Measurements from ENCODE around the gene ESYT2. TPM values are rescaled to one million over a fixed set of nuclear protein-coding genes. Genes with fewer than 3 reads are reported as not detected.

The ESYT2 gene
- total RNA-seq, 1 experiment from 2014 or later = 59.4 TPM

DNA sequence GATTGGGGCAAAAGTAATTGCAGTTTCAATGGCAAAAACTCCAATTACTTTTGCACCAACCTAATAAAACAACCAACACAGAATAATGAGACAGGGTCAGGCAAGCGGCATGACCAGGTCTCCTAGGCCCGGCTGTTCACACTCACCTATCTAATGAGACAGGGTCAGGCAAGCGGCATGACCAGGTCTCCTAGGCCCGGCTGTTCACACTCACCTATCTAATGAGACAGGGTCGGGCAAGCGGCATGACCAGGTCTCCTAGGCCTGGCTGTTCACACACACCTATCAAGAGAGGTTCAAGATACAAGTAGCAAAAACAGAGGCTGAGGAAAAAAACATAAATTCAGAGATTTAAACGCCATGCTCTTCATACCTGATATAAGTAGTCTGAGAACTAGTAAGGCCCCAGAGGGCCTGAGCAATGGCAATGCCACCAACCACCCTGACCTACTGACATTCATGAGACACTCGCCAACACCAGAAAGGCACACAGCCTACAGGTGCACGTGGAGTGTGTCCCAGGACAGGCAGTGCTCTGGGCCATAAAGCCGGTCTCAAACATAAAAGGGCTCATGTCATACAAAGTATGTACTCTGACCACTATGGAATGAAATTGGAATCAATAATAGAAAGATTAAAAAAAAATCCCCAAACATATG is 84.1 kb downstream of the ESYT2 start:
- ChIA-PET POLR2A (no interaction called here), CTCF (no interaction called here)
- Histone ChIP-seq H3K4me1 (no peaks in the 10 kb centered on the region), H3K9me3 (no peaks in the 10 kb centered on the region), H3K4me3 (ENCODE audit: low read depth, low read length) (no peak overlapping the region), H3K27me3 (replicated peaks; ENCODE audit: control insufficient read depth, insufficient read depth, low read length) (no peaks in the 10 kb centered on the region), H3K36me3 (ENCODE audit: control insufficient read depth, insufficient read depth, low read length) (peaks cover 1% of the 10 kb centered on the region)
- H3K4me1 Mint-ChIP-seq (ENCODE audit: low read depth, unreplicated experiment) = peaks cover 7% of the 10 kb centered on the region
- no peak for TF ChIP-seq CTCF (IDR thresholded peaks at IDR 0.05; ENCODE audit: insufficient read depth in 1 of 2, low read depth in 1 of 2, low read length in 1 of 2, severe bottlenecking in 1 of 2, unreplicated experiment in 1 of 2)
- H3K27me3 Mint-ChIP-seq (ENCODE audit: insufficient read depth, unreplicated experiment) = no peaks in the 10 kb centered on the region
- no peak for DNase-seq
- H3K4me3 Mint-ChIP-seq (ENCODE audit: unreplicated experiment) = no peak overlapping the region
- intact Hi-C loops (cut with micrococcal nuclease; ENCODE audit: unreplicated experiment) = no loop called here
- peaks cover 67% of the 10 kb centered on the region for H3K36me3 Mint-ChIP-seq (ENCODE audit: insufficient read depth, unreplicated experiment)
- H3K27ac Mint-ChIP-seq (ENCODE audit: unreplicated experiment) = no peak overlapping the region
- BruUV-seq (replicated peaks) = no TSS peak
- H3K9me3 Mint-ChIP-seq (ENCODE audit: unreplicated experiment) = no peaks in the 10 kb centered on the region

DNA sequence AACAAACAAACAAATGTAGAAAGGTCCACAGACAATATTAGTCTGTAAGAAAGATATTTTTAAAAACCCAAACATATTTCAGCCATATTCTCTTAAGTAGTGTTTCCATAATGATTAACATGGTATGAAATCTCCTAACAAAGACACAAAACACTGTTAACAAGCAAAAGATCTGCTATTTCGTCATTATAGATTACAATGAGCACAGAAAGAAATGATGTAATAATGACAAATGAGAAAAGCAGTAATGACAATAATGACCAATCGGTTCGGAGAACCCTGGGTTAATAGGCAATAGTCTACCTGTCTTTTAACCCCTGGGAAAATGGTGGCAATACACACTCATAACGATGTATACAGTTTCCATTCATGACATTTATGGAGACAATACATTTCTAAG is 85.2 kb downstream of the ESYT2 start:
- Mint-ChIP-seq H3K27me3 (ENCODE audit: insufficient read depth, unreplicated experiment) (no peaks in the 10 kb centered on the region), H3K27ac (ENCODE audit: unreplicated experiment) (no peak overlapping the region), H3K4me3 (ENCODE audit: unreplicated experiment) (no peak overlapping the region), H3K36me3 (ENCODE audit: insufficient read depth, unreplicated experiment) (peaks cover 77% of the 10 kb centered on the region), H3K9me3 (ENCODE audit: unreplicated experiment) (no peaks in the 10 kb centered on the region), H3K4me1 (ENCODE audit: low read depth, unreplicated experiment) (peaks cover 7% of the 10 kb centered on the region)
- intact Hi-C loops (cut with micrococcal nuclease; ENCODE audit: unreplicated experiment) = no loop called here
- Histone ChIP-seq H3K27me3 (replicated peaks; ENCODE audit: control insufficient read depth, insufficient read depth, low read length) (no peaks in the 10 kb centered on the region), H3K4me1 (no peaks in the 10 kb centered on the region), H3K4me3 (ENCODE audit: low read depth, low read length) (no peak overlapping the region), H3K36me3 (ENCODE audit: control insufficient read depth, insufficient read depth, low read length) (peaks cover 3% of the 10 kb centered on the region), H3K9me3 (no peaks in the 10 kb centered on the region)
- no peak for DNase-seq
- ChIA-PET POLR2A (no interaction called here), CTCF (no interaction called here)
- no peak for TF ChIP-seq CTCF (IDR thresholded peaks at IDR 0.05; ENCODE audit: insufficient read depth in 1 of 2, low read depth in 1 of 2, low read length in 1 of 2, severe bottlenecking in 1 of 2, unreplicated experiment in 1 of 2)
- no TSS peak for BruUV-seq (replicated peaks)

DNA sequence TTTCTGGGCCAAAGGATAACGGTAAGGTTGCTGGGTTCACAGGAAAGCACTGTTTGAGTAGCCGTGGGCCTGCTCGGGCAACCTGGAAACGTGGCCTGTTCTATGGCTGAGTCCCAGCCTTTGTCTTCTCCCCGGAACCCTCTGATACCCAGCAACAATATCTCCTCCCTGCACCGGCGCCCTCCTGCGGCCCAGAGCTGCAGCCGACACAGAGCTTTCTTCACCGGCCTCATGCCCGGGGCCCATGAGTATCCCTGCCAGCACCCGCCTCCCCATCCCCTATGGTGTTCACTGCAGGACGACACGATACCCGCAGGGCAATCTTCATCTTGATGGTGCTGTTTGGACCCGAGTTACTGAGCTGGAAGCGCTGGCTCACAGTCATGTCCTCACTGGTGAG is 86.1 kb downstream of the ESYT2 start:
- no peak overlapping the region for H3K4me3 ChIP-seq (ENCODE audit: low read depth, low read length)
- Mint-ChIP-seq H3K36me3 (ENCODE audit: insufficient read depth, unreplicated experiment) (peaks cover 86% of the 10 kb centered on the region), H3K9me3 (ENCODE audit: unreplicated experiment) (no peaks in the 10 kb centered on the region), H3K4me3 (ENCODE audit: unreplicated experiment) (no peak overlapping the region), H3K4me1 (ENCODE audit: low read depth, unreplicated experiment) (peaks cover 7% of the 10 kb centered on the region), H3K27ac (ENCODE audit: unreplicated experiment) (no peak overlapping the region), H3K27me3 (ENCODE audit: insufficient read depth, unreplicated experiment) (no peaks in the 10 kb centered on the region)
- no peaks in the 10 kb centered on the region for H3K27me3 ChIP-seq (replicated peaks; ENCODE audit: control insufficient read depth, insufficient read depth, low read length)
- H3K9me3 ChIP-seq = no peaks in the 10 kb centered on the region
- no peak for TF ChIP-seq CTCF (IDR thresholded peaks at IDR 0.05; ENCODE audit: insufficient read depth in 1 of 2, low read depth in 1 of 2, low read length in 1 of 2, severe bottlenecking in 1 of 2, unreplicated experiment in 1 of 2)
- DNase-seq = no peak
- CTCF ChIA-PET = no interaction called here
- POLR2A ChIA-PET = interaction anchor here (0.6 kb wide), 1 partner anchor 231 kb away, joined by 3 read pairs; no protein-coding TSS in a partner anchor
- intact Hi-C loops (cut with micrococcal nuclease; ENCODE audit: unreplicated experiment) = no loop called here
- no TSS peak for BruUV-seq (replicated peaks)
- no peaks in the 10 kb centered on the region for H3K4me1 ChIP-seq
- peaks cover 3% of the 10 kb centered on the region for H3K36me3 ChIP-seq (ENCODE audit: control insufficient read depth, insufficient read depth, low read length)

Data from Caco-2 (cell line).